WERI-Rb-1 (cell line): ENCODE measurements around the gene ZNF841.

ENCODE experiments used
- DNase-seq: peaks from one replicate; pipeline ENCODE4 v3.0.0-alpha.2; 2020
- H3K27ac ChIP-seq: fragments of 250-450 bp; sonication (Bioruptor Pico); 2 replicates; pipeline ENCODE4 v1.5.1; 2020; ENCODE audit warnings: mild to moderate bottlenecking, moderate library complexity
- H3K27me3 ChIP-seq: fragments of 250-450 bp; sonication (Bioruptor Pico); 2 replicates; pipeline ENCODE4 v1.5.1; 2021; ENCODE audit warnings: mild to moderate bottlenecking, low read depth, moderate library complexity; ENCODE audit not compliant: insufficient read depth, severe bottlenecking
- H3K36me3 ChIP-seq: fragments of 250-450 bp; sonication (Bioruptor Pico); 2 replicates; pipeline ENCODE4 v1.5.1; 2020; ENCODE audit warnings: mild to moderate bottlenecking, moderate library complexity
- H3K4me3 ChIP-seq: 2 replicates; pipeline ENCODE4 v1.5.1; 2011; ENCODE audit warnings: low read depth, mild to moderate bottlenecking, control low read depth, low read length
- H3K9me3 ChIP-seq: fragments of 250-450 bp; sonication (Bioruptor Pico); 2 replicates; pipeline ENCODE4 v1.5.1; 2021; ENCODE audit warnings: mild to moderate bottlenecking, moderate library complexity; ENCODE audit not compliant: severe bottlenecking
- TF ChIP-seq, protein P1 (sequence below): IDR thresholded peaks from 2 replicates; pipeline ENCODE4 v1.5.1; 2011; ENCODE audit warnings: low read depth, mild to moderate bottlenecking, control low read depth, inconsistent platforms, low read length

ZNF841 gene

GRCh38 chr19:52095172-52096014, at the start of gene ZNF841:
ZNF841 (minus strand) TSS chr19:52095765; CDS start chr19:52084801, 10,964 bp downstream.
- peak; percentile 96 for DNase-seq
- Histone ChIP-seq H3K36me3 (peaks cover 16% of the 10 kb centered on the region), H3K27ac (peak within 1 kb of the TSS; percentile 65), H3K27me3 (no peaks in the 10 kb centered on the region), H3K9me3 (peaks cover 12% of the 10 kb centered on the region), H3K4me3 (peak within 1 kb of the TSS; percentile 99)
- TF ChIP-seq, protein P1, sequence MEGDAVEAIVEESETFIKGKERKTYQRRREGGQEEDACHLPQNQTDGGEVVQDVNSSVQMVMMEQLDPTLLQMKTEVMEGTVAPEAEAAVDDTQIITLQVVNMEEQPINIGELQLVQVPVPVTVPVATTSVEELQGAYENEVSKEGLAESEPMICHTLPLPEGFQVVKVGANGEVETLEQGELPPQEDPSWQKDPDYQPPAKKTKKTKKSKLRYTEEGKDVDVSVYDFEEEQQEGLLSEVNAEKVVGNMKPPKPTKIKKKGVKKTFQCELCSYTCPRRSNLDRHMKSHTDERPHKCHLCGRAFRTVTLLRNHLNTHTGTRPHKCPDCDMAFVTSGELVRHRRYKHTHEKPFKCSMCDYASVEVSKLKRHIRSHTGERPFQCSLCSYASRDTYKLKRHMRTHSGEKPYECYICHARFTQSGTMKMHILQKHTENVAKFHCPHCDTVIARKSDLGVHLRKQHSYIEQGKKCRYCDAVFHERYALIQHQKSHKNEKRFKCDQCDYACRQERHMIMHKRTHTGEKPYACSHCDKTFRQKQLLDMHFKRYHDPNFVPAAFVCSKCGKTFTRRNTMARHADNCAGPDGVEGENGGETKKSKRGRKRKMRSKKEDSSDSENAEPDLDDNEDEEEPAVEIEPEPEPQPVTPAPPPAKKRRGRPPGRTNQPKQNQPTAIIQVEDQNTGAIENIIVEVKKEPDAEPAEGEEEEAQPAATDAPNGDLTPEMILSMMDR = no peak

GRCh38 chr19:52142001-52142595, 46.5 kb upstream of the ZNF841 start:
- Histone ChIP-seq H3K27me3 (no peaks in the 10 kb centered on the region), H3K4me3 (no peak overlapping the region), H3K27ac (no peak overlapping the region), H3K9me3 (no peaks in the 10 kb centered on the region), H3K36me3 (no peaks in the 10 kb centered on the region; the same call in 1 of the 2 replicates)
- DNase-seq = no peak
- TF ChIP-seq, protein P1 = no peak

DNA sequence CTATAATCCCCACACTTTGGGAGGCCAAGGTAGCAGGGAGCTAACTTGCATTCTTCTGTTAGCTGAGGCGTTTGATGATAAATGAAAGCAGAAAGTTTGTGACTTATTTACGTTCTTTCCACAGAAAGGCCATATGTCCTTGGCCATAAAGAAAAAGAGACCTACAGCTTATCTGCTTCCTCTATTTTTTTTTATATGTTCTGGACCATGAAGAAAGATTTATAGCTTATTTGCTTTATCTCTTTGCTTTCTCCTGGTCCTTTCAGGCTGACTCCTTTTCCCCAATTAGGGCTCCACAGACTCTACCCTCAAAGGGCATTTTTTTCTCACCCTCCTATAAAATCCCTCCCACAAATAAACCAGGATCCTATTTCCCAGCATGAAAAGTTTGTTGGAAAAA, 45.6 kb upstream of the ZNF841 start:
- no peak overlapping the region for H3K27ac ChIP-seq
- DNase-seq = no peak
- no peak overlapping the region for H3K4me3 ChIP-seq
- TF ChIP-seq, protein P1 = no peak
- peaks cover 2% of the 10 kb centered on the region for H3K9me3 ChIP-seq
- H3K36me3 ChIP-seq = no peaks in the 10 kb centered on the region; the same call in 1 of the 2 replicates
- no peaks in the 10 kb centered on the region for H3K27me3 ChIP-seq

- Histone ChIP-seq H3K4me3 (peak overlapping the region; percentile 51), H3K27me3 (no peaks in the 10 kb centered on the region), H3K9me3 (peaks cover 2% of the 10 kb centered on the region), H3K27ac (peak overlapping the region; percentile 45; the same call in 1 of the 2 replicates), H3K36me3 (peaks cover 4% of the 10 kb centered on the region)
- DNase-seq = no peak
- TF ChIP-seq, protein P1 = no peak
These were observed 44.6 kb upstream of the ZNF841 start for GRCh38 chr19:52140032-52140710.

- H3K27me3 ChIP-seq = no peaks in the 10 kb centered on the region
- TF ChIP-seq, protein P1 = peak; percentile 75
- peak; percentile 98 for DNase-seq
These were observed 43.9 kb upstream of the ZNF841 start, which contains the start of gene ZNF616 for GRCh38 chr19:52139252-52140031. ZNF616 (minus strand) TSS chr19:52139938; CDS start chr19:52130512, 9,426 bp downstream.

More at GRCh38 chr19:52139252-52140031, 43.9 kb upstream of the ZNF841 start, which contains the start of gene ZNF616:
- Histone ChIP-seq H3K4me3 (peak within 1 kb of the TSS; percentile 100), H3K27ac (peak within 1 kb of the TSS; percentile 89), H3K36me3 (peaks cover 10% of the 10 kb centered on the region), H3K9me3 (peaks cover 2% of the 10 kb centered on the region)
